GM13976 (cell line): Measurements from ENCODE around the gene TUBB3.

Experiments used
- DNase-seq: peaks from one replicate; pipeline ENCODE4 v3.0.0; 2012; ENCODE audit warnings: low spot score
- in situ Hi-C: fragments of 300-500 bp; cut with MboI; formaldehyde crosslinking; loops from one replicate; pipeline ENCODE4 v1.12.0; 2022; ENCODE audit warnings: low sequenced_read_pairs, mixed read lengths, inconsistent platforms; ENCODE audit not compliant: unreplicated experiment
- TF ChIP-seq, protein P1 (sequence below): IDR thresholded peaks from 2 replicates; pipeline ENCODE4 v1.5.1; 2012; ENCODE audit warnings: borderline replicate concordance, mild to moderate bottlenecking; ENCODE audit not compliant: insufficient read depth; ENCODE audit errors: extremely low read depth, missing control alignments, control extremely low read depth

Gene TUBB3

GRCh38 chr16:89907055-89907814, 15.9 kb upstream of the TUBB3 start:
- in situ Hi-C loops = no loop called here
- DNase-seq = no peak
- TF ChIP-seq, protein P1, sequence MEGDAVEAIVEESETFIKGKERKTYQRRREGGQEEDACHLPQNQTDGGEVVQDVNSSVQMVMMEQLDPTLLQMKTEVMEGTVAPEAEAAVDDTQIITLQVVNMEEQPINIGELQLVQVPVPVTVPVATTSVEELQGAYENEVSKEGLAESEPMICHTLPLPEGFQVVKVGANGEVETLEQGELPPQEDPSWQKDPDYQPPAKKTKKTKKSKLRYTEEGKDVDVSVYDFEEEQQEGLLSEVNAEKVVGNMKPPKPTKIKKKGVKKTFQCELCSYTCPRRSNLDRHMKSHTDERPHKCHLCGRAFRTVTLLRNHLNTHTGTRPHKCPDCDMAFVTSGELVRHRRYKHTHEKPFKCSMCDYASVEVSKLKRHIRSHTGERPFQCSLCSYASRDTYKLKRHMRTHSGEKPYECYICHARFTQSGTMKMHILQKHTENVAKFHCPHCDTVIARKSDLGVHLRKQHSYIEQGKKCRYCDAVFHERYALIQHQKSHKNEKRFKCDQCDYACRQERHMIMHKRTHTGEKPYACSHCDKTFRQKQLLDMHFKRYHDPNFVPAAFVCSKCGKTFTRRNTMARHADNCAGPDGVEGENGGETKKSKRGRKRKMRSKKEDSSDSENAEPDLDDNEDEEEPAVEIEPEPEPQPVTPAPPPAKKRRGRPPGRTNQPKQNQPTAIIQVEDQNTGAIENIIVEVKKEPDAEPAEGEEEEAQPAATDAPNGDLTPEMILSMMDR = no peak

GRCh38 chr16:89908236-89908635, 14.9 kb upstream of the TUBB3 start:
- TF ChIP-seq, protein P1 = no peak
- in situ Hi-C loops = no loop called here

GRCh38 chr16:89909777-89910716, 13.1 kb upstream of the TUBB3 start:
- DNase-seq = peak; percentile 88
- TF ChIP-seq, protein P1 = peak; percentile 77
- in situ Hi-C loops = no loop called here

More at GRCh38 chr16:89908236-89908635, 14.9 kb upstream of the TUBB3 start:
- no peak for DNase-seq

- in situ Hi-C loops = no loop called here
- TF ChIP-seq, protein P1 = no peak
Measured at GRCh38 chr16:89910717-89911354, 12.3 kb upstream of the TUBB3 start.

DNA sequence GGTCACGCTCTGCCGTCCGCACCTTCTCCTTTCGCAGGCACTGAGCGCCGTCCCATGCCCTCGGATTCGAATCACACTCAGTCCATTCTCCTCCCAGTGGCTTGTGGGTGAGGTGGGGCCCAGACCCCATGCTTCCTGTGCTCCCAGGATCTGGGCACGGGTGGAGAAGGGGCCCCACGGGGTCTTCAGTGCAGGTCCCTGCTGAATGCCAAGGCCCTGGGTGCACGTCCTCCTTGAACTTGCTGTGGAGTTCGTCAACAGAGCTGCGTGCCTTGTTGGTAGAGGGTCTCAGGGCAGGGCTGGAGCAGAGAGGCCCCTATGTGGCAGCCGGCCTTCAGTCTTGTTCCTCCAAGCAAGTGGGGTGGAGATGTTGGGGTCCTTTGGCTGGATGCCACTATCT, 11.8 kb upstream of the TUBB3 start:
- in situ Hi-C loops = no loop called here
- TF ChIP-seq, protein P1 = no peak
- no peak for DNase-seq

More at GRCh38 chr16:89910717-89911354, 12.3 kb upstream of the TUBB3 start:
- no peak for DNase-seq

DNA sequence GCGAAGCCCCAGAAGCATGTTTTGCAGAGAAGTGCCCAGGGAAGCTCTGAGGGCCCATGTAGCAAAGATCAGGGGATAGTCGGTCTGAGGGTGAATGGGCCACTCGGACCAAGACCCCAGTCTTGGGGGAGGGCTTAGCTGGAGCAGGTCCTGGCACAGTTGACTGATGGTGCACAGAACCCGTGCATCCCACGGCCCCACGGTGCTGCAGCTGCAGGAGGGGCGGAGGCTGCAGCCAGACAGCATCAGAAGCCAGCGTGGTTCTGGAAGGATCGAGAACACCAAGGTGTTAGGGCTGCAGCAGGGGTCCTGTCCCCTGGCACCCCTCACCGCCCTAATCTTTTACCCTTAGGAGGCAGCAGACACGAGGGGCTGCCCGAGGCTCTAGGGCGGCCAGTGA, 11.0 kb upstream of the TUBB3 start:
- TF ChIP-seq, protein P1 = no peak
- in situ Hi-C loops = no loop called here
- DNase-seq = no peak
